BLaER1 (cell line): ENCODE measurements around the gene RGS3.
"Not testable (repeated sequence)": the region's sequence is repeated elsewhere in the genome, so short reads cannot be mapped to it uniquely, and the experiment has no call there.

Experiments
- H3K27ac ChIP-seq: shearing (Covaris generic); formaldehyde crosslinking; 2 replicates; pipeline ENCODE4 v1.8.1; 2022
- H3K27me3 ChIP-seq: shearing (Covaris generic); formaldehyde crosslinking; 2 replicates; pipeline ENCODE4 v1.8.1; 2022
- H3K36me3 ChIP-seq: shearing (Covaris generic); formaldehyde crosslinking; 2 replicates; pipeline ENCODE4 v1.8.1; 2022
- H3K4me1 ChIP-seq: shearing (Covaris generic); formaldehyde crosslinking; 2 replicates; pipeline ENCODE4 v1.8.1; 2022
- H3K4me2 ChIP-seq: shearing (Covaris generic); formaldehyde crosslinking; 2 replicates; pipeline ENCODE4 v1.8.1; 2022
- H3K4me3 ChIP-seq: shearing (Covaris generic); formaldehyde crosslinking; 2 replicates; pipeline ENCODE4 v1.8.1; 2022
- H3K9ac ChIP-seq: shearing (Covaris generic); formaldehyde crosslinking; 2 replicates; pipeline ENCODE4 v1.8.1; 2022
- H3K9me3 ChIP-seq: shearing (Covaris generic); formaldehyde crosslinking; 2 replicates; pipeline ENCODE4 v1.8.1; 2022
- H4K20me1 ChIP-seq: shearing (Covaris generic); formaldehyde crosslinking; 2 replicates; pipeline ENCODE4 v1.8.1; 2022
- Cebpa-rat ChIP-seq: shearing (Covaris generic); IDR thresholded peaks from 2 replicates; pipeline ENCODE4 v1.8.1; 2022

Gene RGS3

DNA sequence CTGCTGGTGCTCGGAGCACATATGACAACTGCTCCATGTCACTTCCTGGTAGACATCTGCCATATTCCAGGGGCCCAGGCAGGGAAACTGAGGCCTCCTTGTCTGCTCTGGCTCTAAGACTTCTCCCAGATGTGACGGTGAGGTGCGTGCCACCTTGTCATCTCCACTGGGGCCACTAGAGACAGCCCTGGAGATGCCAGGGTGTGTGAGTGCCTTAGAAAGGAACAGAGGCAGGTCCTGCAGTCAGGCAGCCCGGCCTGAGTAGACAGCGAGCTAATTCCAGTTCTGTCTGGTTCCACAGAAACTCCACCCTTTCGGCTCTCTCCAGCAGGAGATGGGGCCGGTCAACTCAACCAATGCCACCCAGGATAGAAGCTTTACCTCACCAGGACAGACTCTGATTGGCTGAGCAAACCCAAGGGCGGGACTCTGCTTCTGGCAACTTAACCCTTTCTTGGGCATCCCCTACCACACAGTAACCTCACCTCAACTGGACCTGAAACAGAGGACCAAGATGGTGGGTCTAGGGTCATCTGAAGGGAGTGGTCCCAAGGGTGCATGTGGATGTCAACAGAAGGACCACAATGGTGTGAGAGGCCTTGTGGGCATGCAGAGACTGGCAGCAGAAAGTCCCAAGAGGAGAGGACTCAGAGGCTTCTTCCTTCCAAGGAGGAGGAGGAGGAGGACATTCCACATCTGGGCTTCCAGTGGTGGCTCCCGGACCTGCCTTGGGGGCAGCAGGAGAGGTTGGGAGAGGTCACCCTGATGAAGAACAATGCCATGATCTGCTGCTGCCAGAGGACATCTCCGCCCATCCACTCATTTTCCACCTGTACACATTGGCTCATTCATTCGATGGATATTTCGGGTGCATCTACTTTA, 77.7 kb downstream of the RGS3 start:
- TF ChIP-seq Cebpa-rat = no peak
- Histone ChIP-seq H3K36me3 (no peaks in the 10 kb centered on the region), H3K27ac (no peak overlapping the region)

DNA sequence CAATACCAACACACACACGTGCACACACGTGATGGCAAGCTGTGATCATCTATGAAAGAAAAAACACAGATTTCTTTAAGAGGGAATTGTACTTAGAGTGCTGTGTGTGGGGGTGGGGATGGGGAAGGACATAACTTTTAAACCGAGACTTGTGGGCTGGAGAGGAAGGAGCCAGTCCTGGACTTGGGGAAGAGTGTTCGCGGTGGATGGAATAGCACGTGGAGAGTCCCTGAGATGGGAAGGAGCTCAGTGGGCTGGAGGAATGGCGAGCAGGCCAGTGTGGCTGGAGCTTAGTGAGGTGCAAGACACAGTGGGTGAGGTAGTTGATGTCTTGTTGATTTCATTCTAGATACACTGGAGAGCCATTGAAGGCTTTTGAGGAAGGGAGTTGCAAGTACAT, 78.5 kb downstream of the RGS3 start:
- no peak for TF ChIP-seq Cebpa-rat
- Histone ChIP-seq H3K27me3 (no peaks in the 10 kb centered on the region), H3K9ac (no peak overlapping the region), H3K36me3 (no peaks in the 10 kb centered on the region), H3K4me2 (no peak overlapping the region), H3K27ac (no peak overlapping the region), H3K9me3 (no peaks in the 10 kb centered on the region), H3K4me1 (peaks cover 18% of the 10 kb centered on the region), H4K20me1 (no peaks in the 10 kb centered on the region), H3K4me3 (no peak overlapping the region)

More for the DNA sequence above, 77.7 kb downstream of the RGS3 start:
- Histone ChIP-seq H3K9me3 (no peaks in the 10 kb centered on the region), H3K4me2 (peak overlapping the region; percentile 8; the same call in 1 of the 2 replicates), H3K4me1 (peaks cover 25% of the 10 kb centered on the region), H3K27me3 (no peaks in the 10 kb centered on the region), H3K4me3 (no peak overlapping the region), H3K9ac (no peak overlapping the region), H4K20me1 (no peaks in the 10 kb centered on the region)

DNA sequence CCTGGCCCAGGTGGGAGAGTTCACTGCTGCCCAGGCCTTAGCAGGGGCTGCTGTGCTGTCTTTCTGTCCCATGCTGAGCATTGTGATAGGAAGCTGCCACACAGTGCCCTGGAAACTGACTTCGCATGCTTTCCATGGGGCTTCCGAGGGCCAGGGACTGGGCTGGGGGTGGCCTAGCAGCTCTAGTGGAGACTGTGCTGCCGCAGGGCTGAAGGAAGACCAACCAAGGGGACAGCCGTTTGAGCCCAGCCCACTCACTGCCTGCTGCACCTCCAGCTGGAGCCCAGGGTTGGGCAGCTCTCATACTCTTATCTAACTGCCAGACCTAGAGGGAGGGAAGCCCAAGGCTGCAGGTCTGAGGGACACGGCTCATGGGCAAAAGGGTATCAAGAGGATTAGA, 79.2 kb downstream of the RGS3 start:
- Histone ChIP-seq H3K36me3 (no peaks in the 10 kb centered on the region), H3K27me3 (no peaks in the 10 kb centered on the region), H3K9ac (no peak overlapping the region), H3K4me1 (peaks cover 17% of the 10 kb centered on the region), H3K9me3 (no peaks in the 10 kb centered on the region), H4K20me1 (no peaks in the 10 kb centered on the region), H3K4me3 (no peak overlapping the region), H3K4me2 (no peak overlapping the region), H3K27ac (no peak overlapping the region)
- TF ChIP-seq Cebpa-rat = no peak

DNA sequence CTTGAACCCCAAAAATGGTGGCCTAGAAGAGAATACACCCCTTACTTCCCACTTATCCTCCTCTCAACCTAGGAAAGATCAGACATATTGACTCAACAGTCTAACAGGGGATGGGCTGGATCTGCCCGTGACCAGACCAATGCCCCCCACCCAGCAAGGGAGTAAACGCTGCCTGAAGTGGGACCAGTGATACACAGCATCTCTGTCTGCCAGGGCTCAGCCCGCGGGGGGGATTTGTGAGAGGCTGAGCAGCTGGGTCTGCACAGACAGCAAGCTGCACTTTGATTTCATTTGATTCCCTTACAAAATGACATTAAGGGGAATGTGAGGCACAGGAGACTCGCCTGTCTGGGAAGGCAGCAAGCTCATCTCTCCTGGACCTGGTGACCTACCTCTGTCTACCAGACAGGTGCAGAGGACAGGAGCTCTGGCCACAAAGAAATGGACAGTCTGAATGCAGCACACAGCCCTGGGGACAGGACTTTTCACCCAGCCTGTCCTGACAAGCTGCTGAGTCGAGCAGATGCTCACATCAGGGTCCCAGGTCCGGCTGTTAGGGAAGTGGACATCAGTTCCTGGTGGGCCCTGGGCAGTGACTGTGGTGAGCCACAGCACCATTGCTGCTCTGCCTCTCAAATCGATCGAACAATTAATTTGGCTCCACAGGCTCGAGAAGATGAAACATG, 79.9 kb downstream of the RGS3 start:
- Histone ChIP-seq H3K4me3 (no peak overlapping the region), H3K27me3 (no peaks in the 10 kb centered on the region), H3K36me3 (no peaks in the 10 kb centered on the region), H3K27ac (no peak overlapping the region), H3K4me1 (peaks cover 20% of the 10 kb centered on the region), H3K9ac (no peak overlapping the region), H3K4me2 (no peak overlapping the region), H4K20me1 (no peaks in the 10 kb centered on the region), H3K9me3 (no peaks in the 10 kb centered on the region)
- no peak for TF ChIP-seq Cebpa-rat

GRCh38 chr9:113543982-113544303, 80.4 kb downstream of the RGS3 start:
- TF ChIP-seq Cebpa-rat = no peak
- Histone ChIP-seq H3K27me3 (no peaks in the 10 kb centered on the region), H3K36me3 (no peaks in the 10 kb centered on the region), H3K9me3 (no peaks in the 10 kb centered on the region), H3K27ac (no peak overlapping the region), H3K9ac (no peak overlapping the region), H3K4me1 (peaks cover 25% of the 10 kb centered on the region), H3K4me3 (no peak overlapping the region), H3K4me2 (no peak overlapping the region), H4K20me1 (no peaks in the 10 kb centered on the region)

DNA sequence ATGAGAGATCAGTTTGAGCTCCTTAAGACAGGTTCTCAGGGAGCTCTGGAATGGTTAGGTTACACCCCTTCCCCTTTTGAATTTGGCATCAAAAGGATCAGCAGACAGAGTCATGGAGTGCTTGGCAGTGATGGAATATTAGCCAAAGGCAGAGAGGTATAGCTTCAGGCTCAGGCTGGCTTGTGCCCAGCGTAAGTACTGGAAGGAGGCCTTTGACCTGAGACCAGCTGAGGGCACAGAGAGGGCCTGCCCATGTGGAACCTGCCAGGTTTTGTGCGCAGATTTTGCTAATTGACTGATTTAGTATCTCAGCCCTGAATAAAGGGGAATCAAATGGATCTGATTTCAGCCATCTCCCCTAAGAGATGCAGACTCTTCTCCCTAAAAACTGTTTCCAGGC, 81.5 kb downstream of the RGS3 start:
- Histone ChIP-seq H3K4me3 (no peak overlapping the region), H3K27me3 (no peaks in the 10 kb centered on the region), H3K9ac (no peak overlapping the region), H3K27ac (no peak overlapping the region), H3K9me3 (no peaks in the 10 kb centered on the region), H4K20me1 (no peaks in the 10 kb centered on the region), H3K4me1 (peaks cover 28% of the 10 kb centered on the region), H3K4me2 (no peak overlapping the region), H3K36me3 (no peaks in the 10 kb centered on the region)
- TF ChIP-seq Cebpa-rat = no peak

- H3K4me1 ChIP-seq = peaks cover 22% of the 10 kb centered on the region
- TF ChIP-seq Cebpa-rat = no peak
- H3K4me2 ChIP-seq = no peak overlapping the region
- H3K36me3 ChIP-seq = no peaks in the 10 kb centered on the region
- no peak overlapping the region for H3K27ac ChIP-seq
- no peaks in the 10 kb centered on the region for H4K20me1 ChIP-seq
- no peak overlapping the region for H3K9ac ChIP-seq
- H3K9me3 ChIP-seq = no peaks in the 10 kb centered on the region
- no peak overlapping the region for H3K4me3 ChIP-seq
- H3K27me3 ChIP-seq = no peaks in the 10 kb centered on the region
Observed at GRCh38 chr9:113546566-113546965, 83.0 kb downstream of the RGS3 start.

- Histone ChIP-seq H3K27ac (no peak overlapping the region), H4K20me1 (no peaks in the 10 kb centered on the region), H3K27me3 (no peaks in the 10 kb centered on the region), H3K4me3 (no peak overlapping the region), H3K9ac (no peak overlapping the region), H3K9me3 (no peaks in the 10 kb centered on the region), H3K36me3 (no peaks in the 10 kb centered on the region), H3K4me2 (peak overlapping the region; percentile 92), H3K4me1 (peaks cover 22% of the 10 kb centered on the region)
- TF ChIP-seq Cebpa-rat = no peak
Observed at GRCh38 chr9:113547501-113547900, 84.0 kb downstream of the RGS3 start.

DNA sequence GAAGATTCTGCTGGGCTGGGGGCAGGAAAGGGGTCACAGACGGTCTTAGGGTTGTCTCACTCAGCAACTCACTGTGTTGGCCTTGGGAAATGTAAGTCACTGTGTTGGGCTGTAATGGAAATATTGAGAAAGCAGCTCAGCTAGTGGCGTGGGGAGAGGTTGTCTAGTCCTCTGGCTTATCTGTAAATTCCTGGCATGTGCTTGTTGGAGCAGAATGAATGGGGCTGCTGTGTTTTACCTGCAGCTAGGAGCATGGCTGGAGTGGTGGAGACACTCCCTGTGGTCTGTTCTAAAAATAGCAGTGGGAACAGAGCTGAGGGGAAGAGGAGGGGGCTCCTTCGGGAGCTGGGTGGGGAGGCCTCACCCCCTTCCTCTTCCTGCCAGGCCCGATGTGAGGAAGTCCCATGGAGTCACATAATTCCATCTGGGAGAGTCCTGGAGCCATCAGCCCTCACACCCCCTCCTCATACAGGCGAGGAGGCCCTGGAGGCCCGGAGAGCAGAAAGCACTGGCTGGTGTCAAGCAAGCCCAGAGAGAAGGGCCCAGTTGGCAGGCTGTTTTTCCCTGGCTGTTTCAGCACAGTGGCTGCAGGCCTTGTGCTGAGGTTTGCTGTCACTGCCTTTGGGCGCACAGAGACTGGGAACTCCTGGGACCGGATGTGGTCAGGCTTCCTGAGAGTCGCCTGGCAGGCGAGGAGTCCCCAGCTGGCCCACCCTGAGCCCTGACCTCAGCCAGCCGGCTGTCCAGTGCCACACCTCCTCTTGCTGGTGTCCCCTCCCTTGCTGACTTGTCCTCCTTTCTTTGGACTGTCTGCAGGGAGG, 84.9 kb downstream of the RGS3 start:
- Histone ChIP-seq H3K4me2 (peak overlapping the region; percentile 92), H3K4me1 (peaks cover 22% of the 10 kb centered on the region), H3K9ac (peak overlapping the region; percentile 75), H4K20me1 (no peaks in the 10 kb centered on the region), H3K9me3 (no peaks in the 10 kb centered on the region), H3K36me3 (no peaks in the 10 kb centered on the region), H3K27ac (peak overlapping the region; percentile 81), H3K4me3 (no peak overlapping the region), H3K27me3 (no peaks in the 10 kb centered on the region)
- no peak for TF ChIP-seq Cebpa-rat

DNA sequence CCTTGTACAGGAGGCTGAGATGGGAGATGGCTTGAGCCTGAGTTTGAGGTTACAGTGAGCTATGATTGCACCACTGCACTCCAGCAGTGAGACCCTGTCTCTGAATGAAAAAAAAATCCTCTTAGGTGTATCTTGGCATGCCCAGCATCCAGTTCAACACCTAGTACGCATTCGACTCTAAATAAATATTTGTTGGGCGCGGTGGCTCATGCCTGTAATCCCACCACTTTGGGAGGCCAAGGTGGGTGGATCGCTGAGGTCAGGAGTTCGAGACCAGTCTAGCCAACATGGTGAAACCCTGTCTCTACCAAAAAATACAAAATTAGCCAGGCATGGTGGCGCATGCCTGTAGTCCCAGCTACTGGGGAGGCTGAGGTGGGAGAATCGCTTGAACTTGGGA, 86.4 kb downstream of the RGS3 start:
- H3K4me1 ChIP-seq = peaks cover 22% of the 10 kb centered on the region

More for the DNA sequence above, 86.4 kb downstream of the RGS3 start:
- not testable (repeated sequence) for H3K27ac ChIP-seq, H3K27me3 ChIP-seq, H3K4me2 ChIP-seq, H3K9me3 ChIP-seq, H3K4me3 ChIP-seq, H3K36me3 ChIP-seq, H3K9ac ChIP-seq, H4K20me1 ChIP-seq
